GM12878 (cell line): Measurements from ENCODE around the gene ITGA11. TPM values are rescaled to one million over a fixed set of nuclear protein-coding genes. Genes with fewer than 3 reads are reported as not detected.

ENCODE experiments used
- ATAC-seq: fragments of 200-7000 bp; cut with Tn5 transposase; 3 replicates; pipeline ENCODE4 v1.9.1; 2020; ENCODE audit warnings: mild to moderate bottlenecking, moderate library complexity
- BruUV-seq: library from RNA; stranded (reverse); fragments of 400-500 nt; replicated peaks from 2 replicates; lab custom pipeline; 2021; lab: Mats Ljungman, UMichigan
- CTCF ChIA-PET: fragments of 300-600 bp; sonication (Branson Sonifier 250); formaldehyde crosslinking; extraction: SDS; loops from one replicate; lab custom pipeline; 2021; ENCODE audit warnings: inconsistent platforms; lab: Yijun Ruan, JAX
- POLR2A ChIA-PET: fragments of 350-600 bp; formaldehyde crosslinking; extraction: SDS; loops from one replicate; lab custom pipeline; 2021; ENCODE audit warnings: inconsistent platforms; lab: Charles Lee
- RAD21 ChIA-PET: fragments of 300-600 bp; sonication (Branson Sonifier 250); formaldehyde crosslinking; loops from one replicate; lab custom pipeline; 2023; ENCODE audit warnings: antibody characterized with exemption; ENCODE audit not compliant: unreplicated experiment; lab: Charles Lee
- SMC1A ChIA-PET: fragments of 300-600 bp; sonication (Branson Sonifier 250); formaldehyde crosslinking; loops from one replicate; lab custom pipeline; 2023; ENCODE audit not compliant: unreplicated experiment, uncharacterized antibody; lab: Charles Lee
- DNase-seq: peaks from one replicate; pipeline ENCODE4 v3.0.0-alpha.2; 2011; ENCODE audit warnings: low read depth, low spot score
- FAIRE-seq: peaks from 3 replicates; lab custom pipeline; 2011; peaks lifted over from hg19 to GRCh38; lab: Jason Lieb, UNC
- H2AFZ ChIP-seq: 2 replicates; pipeline ENCODE4 v1.6.0; 2011; ENCODE audit warnings: low read depth, low read length, control low read depth; ENCODE audit not compliant: control insufficient read depth
- H3K27ac ChIP-seq: 2 replicates; pipeline ENCODE4 v1.5.1; 2011; ENCODE audit warnings: control low read depth; ENCODE audit not compliant: control insufficient read depth, insufficient read depth
- H3K27me3 ChIP-seq, 2 experiments: replicated peaks in 1 of 2; 2 replicates each; pipeline versions ENCODE4 v1.6.0 to v1.6.1; 2011; ENCODE audit warnings: low read length in 1 of 2; ENCODE audit not compliant: control insufficient read depth in 2 of 2, insufficient read depth in 2 of 2
- H3K36me3 ChIP-seq, 2 experiments: 2 replicates each; pipeline ENCODE4 v1.5.1; 2011; ENCODE audit warnings: low read length in 1 of 2; ENCODE audit not compliant: control insufficient read depth in 2 of 2, insufficient read depth in 2 of 2
- H3K4me1 ChIP-seq: 2 replicates; pipeline ENCODE4 v1.6.1; 2011; ENCODE audit warnings: mild to moderate bottlenecking, low read length, moderate library complexity, mixed read lengths; ENCODE audit not compliant: control insufficient read depth, insufficient read depth
- H3K4me2 ChIP-seq: 2 replicates; pipeline ENCODE4 v1.6.0; 2011; ENCODE audit warnings: control low read depth; ENCODE audit not compliant: control insufficient read depth, insufficient read depth
- H3K4me3 ChIP-seq: fragments of 200-600 bp; sonication (generic); 2 replicates; pipeline ENCODE4 v1.5.1; 2016
- H3K79me2 ChIP-seq: 2 replicates; pipeline ENCODE4 v1.6.0; 2011; ENCODE audit warnings: low read length; ENCODE audit not compliant: control insufficient read depth, insufficient read depth
- H3K9ac ChIP-seq: 2 replicates; pipeline ENCODE4 v1.8.0; 2011; ENCODE audit warnings: low read length, control low read depth, mixed read lengths; ENCODE audit not compliant: control insufficient read depth, insufficient read depth
- H3K9me3 ChIP-seq: replicated peaks from 3 replicates; pipeline ENCODE4 v1.5.1; 2011; ENCODE audit warnings: mild to moderate bottlenecking, low read length; ENCODE audit not compliant: control insufficient read depth, insufficient read depth
- H4K20me1 ChIP-seq: 2 replicates; pipeline ENCODE4 v1.6.0; 2011; ENCODE audit not compliant: control insufficient read depth, insufficient read depth
- ELK1 ChIP-seq: IDR thresholded peaks from 2 replicates; pipeline ENCODE4 v1.6.1; 2012; ENCODE audit warnings: low read depth, low read length, improper control_type of control experiment
- FOXK2 ChIP-seq: fragments of 450-650 bp; IDR thresholded peaks from 2 replicates; pipeline ENCODE4 v1.6.1; 2017; ENCODE audit warnings: mild to moderate bottlenecking, moderate library complexity
- MEF2A ChIP-seq: IDR thresholded peaks from 2 replicates; pipeline ENCODE4 v1.6.1; 2011; ENCODE audit warnings: low read depth, mild to moderate bottlenecking, low read length, moderate library complexity; ENCODE audit not compliant: insufficient read depth
- RCOR1 ChIP-seq: conservative IDR thresholded peaks from 2 replicates; pipeline ENCODE4 v1.6.1; 2012; ENCODE audit warnings: low read depth, low read length, improper control_type of control experiment
- TBL1XR1 ChIP-seq: IDR thresholded peaks from 2 replicates; pipeline ENCODE4 v1.6.1; 2012; ENCODE audit warnings: low read depth, low read length, improper control_type of control experiment
- WGBS: methylation state at CpG from one replicate; pipeline ENCODE4 v1.1.6; 2016; ENCODE audit warnings: low lambda C conversion rate; ENCODE audit not compliant: insufficient replicate concordance, insufficient coverage; ENCODE audit errors: missing lambda C conversion rate; 5-methylcytosine and 5-hydroxymethylcytosine counted together
- in situ Hi-C: fragments of 300-500 bp; cut with MboI; formaldehyde crosslinking; loops from 9 replicates; pipeline ENCODE4 v1.14.3; 2018; ENCODE audit warnings: mixed read lengths
- intact Hi-C: fragments of 100-400 bp; cut with micrococcal nuclease; formaldehyde crosslinking; loops from one replicate; pipeline ENCODE4 v1.14.2; 2022; ENCODE audit not compliant: unreplicated experiment
- polyA plus RNA-seq, 11 experiments: library from polyadenylated mRNA; depleted of rRNA in 4 of 11; unstranded in 6 of 11; stranded (reverse) in 5 of 11; fragments of >200 nt; fragmentation: Nextera tagmentation in 4 of 11; fragmentation: Illumina TruSeq in 1 of 11; extraction: Ambion mirVana in 4 of 11; extraction: Trizol in 1 of 11; gene quantifications; 1 replicate in 1 of 11; 2 replicates in 10 of 11; pipeline versions ENCODE4 v1.2.1 to v1.2.3, GENCODE V29; 2011 to 2016; ENCODE audit warnings: inconsistent platforms in 2 of 11, missing spikeins in 2 of 11, low read depth in 1 of 11
- total RNA-seq, 4 experiments: library from RNA; depleted of rRNA in 3 of 4; stranded (reverse); fragments of >200 nt in 3 of 4; fragmentation: Illumina TruSeq in 1 of 4; extraction: Trizol in 1 of 4; gene quantifications; 2 replicates each; pipeline versions ENCODE4 v1.2.1 to v1.2.3, GENCODE V29; 2013 to 2021
- TF ChIP-seq, protein P1 (sequence below): IDR thresholded peaks from 2 replicates; pipeline ENCODE4 v1.6.1; 2012; ENCODE audit warnings: improper control_type of control experiment, low read depth, low read length; ENCODE audit not compliant: insufficient replicate concordance

ITGA11 gene
- total and polyA plus RNA-seq, 10 of the 15 experiments (the other 5 are each of a cell fraction or from before 2014, with no cell fraction given): under 0.01 to 0.36 (median 0.13) TPM; not detected in 1

DNA sequence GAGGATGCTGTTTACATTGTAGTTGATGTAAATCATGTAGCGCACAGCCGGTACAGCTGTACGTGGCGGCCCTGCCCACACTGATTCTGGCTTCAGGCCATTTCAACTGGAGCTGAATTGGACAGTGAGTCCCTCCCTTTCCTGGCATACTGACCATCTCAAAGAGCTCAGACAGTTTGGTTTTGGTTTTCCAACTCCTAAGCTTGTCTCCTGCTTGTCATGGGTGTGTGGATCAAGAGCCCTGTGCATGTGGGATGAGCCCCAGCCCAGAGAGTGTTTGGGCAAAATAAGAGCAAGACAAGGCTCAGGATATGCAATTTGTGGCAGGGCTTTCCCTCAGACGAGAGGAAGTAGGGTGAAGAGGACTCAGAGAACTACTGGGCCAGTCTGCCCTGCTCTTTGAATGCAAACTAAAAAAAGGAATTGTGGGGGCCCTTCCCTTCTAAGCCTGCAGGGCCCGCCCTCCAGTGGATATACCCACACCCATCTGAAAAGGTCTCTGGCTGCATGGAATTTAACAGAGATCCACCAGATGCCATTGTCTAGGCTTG is 13.3 kb downstream of the ITGA11 start:
- no peaks in the 10 kb centered on the region for H3K4me1 ChIP-seq
- no peak overlapping the region for H3K4me2 ChIP-seq
- WGBS: 58% methylated on average over 6 of the region's 6 CpGs
- H3K27ac ChIP-seq: no peak overlapping the region
- no peaks in the 10 kb centered on the region for H3K9me3 ChIP-seq
- no peaks in the 10 kb centered on the region for H3K36me3 ChIP-seq
- H2AFZ ChIP-seq: no peak overlapping the region
- H3K9ac ChIP-seq: no peak overlapping the region
- H3K4me3 ChIP-seq: no peak overlapping the region
- no TSS peak for BruUV-seq
- FAIRE-seq: no peak
- ChIA-PET POLR2A (no interaction called here), CTCF (no interaction called here), RAD21 (no interaction called here), SMC1A (no interaction called here)
- H4K20me1 ChIP-seq: no peaks in the 10 kb centered on the region
- DNase-seq: no peak
- no peak for ATAC-seq
- H3K27me3 ChIP-seq: no peaks in the 10 kb centered on the region; a peak in 1 of 4 replicates
- intact Hi-C loops (no loop called here), in situ Hi-C loops (no loop called here)
- H3K79me2 ChIP-seq: no peaks in the 10 kb centered on the region
- no peak for TF ChIP-seq TBL1XR1
- TF ChIP-seq FOXK2: no peak
- no peak for TF ChIP-seq RCOR1
- no peak for TF ChIP-seq ELK1
- TF ChIP-seq, protein P1, sequence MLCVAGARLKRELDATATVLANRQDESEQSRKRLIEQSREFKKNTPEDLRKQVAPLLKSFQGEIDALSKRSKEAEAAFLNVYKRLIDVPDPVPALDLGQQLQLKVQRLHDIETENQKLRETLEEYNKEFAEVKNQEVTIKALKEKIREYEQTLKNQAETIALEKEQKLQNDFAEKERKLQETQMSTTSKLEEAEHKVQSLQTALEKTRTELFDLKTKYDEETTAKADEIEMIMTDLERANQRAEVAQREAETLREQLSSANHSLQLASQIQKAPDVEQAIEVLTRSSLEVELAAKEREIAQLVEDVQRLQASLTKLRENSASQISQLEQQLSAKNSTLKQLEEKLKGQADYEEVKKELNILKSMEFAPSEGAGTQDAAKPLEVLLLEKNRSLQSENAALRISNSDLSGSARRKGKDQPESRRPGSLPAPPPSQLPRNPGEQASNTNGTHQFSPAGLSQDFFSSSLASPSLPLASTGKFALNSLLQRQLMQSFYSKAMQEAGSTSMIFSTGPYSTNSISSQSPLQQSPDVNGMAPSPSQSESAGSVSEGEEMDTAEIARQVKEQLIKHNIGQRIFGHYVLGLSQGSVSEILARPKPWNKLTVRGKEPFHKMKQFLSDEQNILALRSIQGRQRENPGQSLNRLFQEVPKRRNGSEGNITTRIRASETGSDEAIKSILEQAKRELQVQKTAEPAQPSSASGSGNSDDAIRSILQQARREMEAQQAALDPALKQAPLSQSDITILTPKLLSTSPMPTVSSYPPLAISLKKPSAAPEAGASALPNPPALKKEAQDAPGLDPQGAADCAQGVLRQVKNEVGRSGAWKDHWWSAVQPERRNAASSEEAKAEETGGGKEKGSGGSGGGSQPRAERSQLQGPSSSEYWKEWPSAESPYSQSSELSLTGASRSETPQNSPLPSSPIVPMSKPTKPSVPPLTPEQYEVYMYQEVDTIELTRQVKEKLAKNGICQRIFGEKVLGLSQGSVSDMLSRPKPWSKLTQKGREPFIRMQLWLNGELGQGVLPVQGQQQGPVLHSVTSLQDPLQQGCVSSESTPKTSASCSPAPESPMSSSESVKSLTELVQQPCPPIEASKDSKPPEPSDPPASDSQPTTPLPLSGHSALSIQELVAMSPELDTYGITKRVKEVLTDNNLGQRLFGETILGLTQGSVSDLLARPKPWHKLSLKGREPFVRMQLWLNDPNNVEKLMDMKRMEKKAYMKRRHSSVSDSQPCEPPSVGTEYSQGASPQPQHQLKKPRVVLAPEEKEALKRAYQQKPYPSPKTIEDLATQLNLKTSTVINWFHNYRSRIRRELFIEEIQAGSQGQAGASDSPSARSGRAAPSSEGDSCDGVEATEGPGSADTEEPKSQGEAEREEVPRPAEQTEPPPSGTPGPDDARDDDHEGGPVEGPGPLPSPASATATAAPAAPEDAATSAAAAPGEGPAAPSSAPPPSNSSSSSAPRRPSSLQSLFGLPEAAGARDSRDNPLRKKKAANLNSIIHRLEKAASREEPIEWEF: no peak
- TF ChIP-seq MEF2A: no peak
